ENCODE measurements around the gene SLC44A2. TPM values are rescaled to one million over a fixed set of nuclear protein-coding genes. Genes with fewer than 3 reads are reported as not detected.
A peak's percentile ranks its signal among the peaks of the same experiment; 100 is the strongest.

The SLC44A2 gene
- total RNA-seq, 2 donors from 2014 or later = 106 to 240 TPM

- Histone ChIP-seq H3K9ac (ENCODE audit: extremely low read depth, low read length, poor library complexity, severe bottlenecking) (no peak overlapping the region), H3K36me3 (ENCODE audit: control insufficient read depth, insufficient read depth, low read length) (peaks cover 3% of the 10 kb centered on the region), H3K27me3 (ENCODE audit: control insufficient read depth, insufficient read depth, low read length, poor library complexity, severe bottlenecking) (no peaks in the 10 kb centered on the region), H3K4me1 (ENCODE audit: control insufficient read depth, insufficient read depth, low read length) (no peaks in the 10 kb centered on the region), H3K4me3 (ENCODE audit: low read length) (no peak overlapping the region), H3K9me3 (ENCODE audit: control insufficient read depth, low read length) (no peaks in the 10 kb centered on the region), H3K27ac (ENCODE audit: low read depth, low read length) (no peak overlapping the region)
- Mint-ChIP-seq H3K4me3 (no peak overlapping the region), H3K9me3 (peaks cover 2% of the 10 kb centered on the region), H3K27ac (no peak overlapping the region), H3K36me3 (ENCODE audit: low read depth) (peaks cover 12% of the 10 kb centered on the region), H3K27me3 (ENCODE audit: insufficient read depth) (no peaks in the 10 kb centered on the region), H3K4me1 (peaks cover 8% of the 10 kb centered on the region)
- no peak for TF ChIP-seq CTCF (conservative IDR thresholded peaks at IDR 0.05)
- 94 to 95% methylated on average over 8 to 15 of the region's 15 CpGs for WGBS, 2 experiments (ENCODE audit: insufficient coverage in 1 of 2, insufficient read length in 1 of 2)
- DNase-seq = no peak
Observed at GRCh38 chr19:10612499-10613119, 12.7 kb upstream of the SLC44A2 start.

- H3K9me3 ChIP-seq (ENCODE audit: control insufficient read depth, low read length) = no peaks in the 10 kb centered on the region
- H3K27ac ChIP-seq (ENCODE audit: low read depth, low read length) = no peak overlapping the region
- WGBS, 2 experiments (ENCODE audit: insufficient coverage in 1 of 2, insufficient read length in 1 of 2) = 96 to 98% methylated on average over 9 to 14 of the region's 14 CpGs
- no peak overlapping the region for H3K9ac ChIP-seq (ENCODE audit: extremely low read depth, low read length, poor library complexity, severe bottlenecking)
- Mint-ChIP-seq H3K36me3 (ENCODE audit: low read depth) (peaks cover 12% of the 10 kb centered on the region), H3K4me3 (no peak overlapping the region), H3K9me3 (peaks cover 2% of the 10 kb centered on the region), H3K27me3 (ENCODE audit: insufficient read depth) (no peaks in the 10 kb centered on the region), H3K27ac (peak overlapping the region; percentile 13), H3K4me1 (peaks cover 8% of the 10 kb centered on the region)
- no peak overlapping the region for H3K4me3 ChIP-seq (ENCODE audit: low read length)
- TF ChIP-seq CTCF (conservative IDR thresholded peaks at IDR 0.05) = no peak
- no peak for DNase-seq
- no peaks in the 10 kb centered on the region for H3K27me3 ChIP-seq (ENCODE audit: control insufficient read depth, insufficient read depth, low read length, poor library complexity, severe bottlenecking)
- no peaks in the 10 kb centered on the region for H3K4me1 ChIP-seq (ENCODE audit: control insufficient read depth, insufficient read depth, low read length)
- H3K36me3 ChIP-seq (ENCODE audit: control insufficient read depth, insufficient read depth, low read length) = peaks cover 3% of the 10 kb centered on the region
Observed at GRCh38 chr19:10615429-10616023, 9.8 kb upstream of the SLC44A2 start.

- Mint-ChIP-seq H3K9me3 (peaks cover 2% of the 10 kb centered on the region), H3K36me3 (ENCODE audit: low read depth) (peaks cover 12% of the 10 kb centered on the region), H3K27me3 (ENCODE audit: insufficient read depth) (no peaks in the 10 kb centered on the region), H3K4me3 (no peak overlapping the region), H3K4me1 (peaks cover 11% of the 10 kb centered on the region), H3K27ac (peak overlapping the region; percentile 71)
- no peaks in the 10 kb centered on the region for H3K4me1 ChIP-seq (ENCODE audit: control insufficient read depth, insufficient read depth, low read length)
- no peak overlapping the region for H3K4me3 ChIP-seq (ENCODE audit: low read length)
- TF ChIP-seq CTCF (conservative IDR thresholded peaks at IDR 0.05) = no peak
- WGBS, 2 experiments (ENCODE audit: insufficient coverage in 1 of 2, insufficient read length in 1 of 2) = 94 to 100% methylated on average over 11 to 14 of the region's 15 CpGs
- H3K9me3 ChIP-seq (ENCODE audit: control insufficient read depth, low read length) = no peaks in the 10 kb centered on the region
- H3K36me3 ChIP-seq (ENCODE audit: control insufficient read depth, insufficient read depth, low read length) = peaks cover 3% of the 10 kb centered on the region
- H3K27me3 ChIP-seq (ENCODE audit: control insufficient read depth, insufficient read depth, low read length, poor library complexity, severe bottlenecking) = no peaks in the 10 kb centered on the region
- no peak overlapping the region for H3K9ac ChIP-seq (ENCODE audit: extremely low read depth, low read length, poor library complexity, severe bottlenecking)
- no peak overlapping the region for H3K27ac ChIP-seq (ENCODE audit: low read depth, low read length)
- no peak for DNase-seq
Observed at GRCh38 chr19:10617409-10618121, 7.8 kb upstream of the SLC44A2 start.
